Eye (tissue), 1 donor: ENCODE measurements around the gene HSF4.

Experiments
- DNase-seq: peaks from one replicate; pipeline ENCODE4 v3.0.0-alpha.2; 2015

HSF4 gene

GRCh38 chr16:67150833-67151396 is 13.6 kb upstream of the HSF4 start, which contains the start of gene B3GNT9:
Gene B3GNT9 (minus strand): TSS chr16:67150998. CDS start chr16:67150485, 513 bp downstream.
- peak; percentile 85 for DNase-seq

DNA sequence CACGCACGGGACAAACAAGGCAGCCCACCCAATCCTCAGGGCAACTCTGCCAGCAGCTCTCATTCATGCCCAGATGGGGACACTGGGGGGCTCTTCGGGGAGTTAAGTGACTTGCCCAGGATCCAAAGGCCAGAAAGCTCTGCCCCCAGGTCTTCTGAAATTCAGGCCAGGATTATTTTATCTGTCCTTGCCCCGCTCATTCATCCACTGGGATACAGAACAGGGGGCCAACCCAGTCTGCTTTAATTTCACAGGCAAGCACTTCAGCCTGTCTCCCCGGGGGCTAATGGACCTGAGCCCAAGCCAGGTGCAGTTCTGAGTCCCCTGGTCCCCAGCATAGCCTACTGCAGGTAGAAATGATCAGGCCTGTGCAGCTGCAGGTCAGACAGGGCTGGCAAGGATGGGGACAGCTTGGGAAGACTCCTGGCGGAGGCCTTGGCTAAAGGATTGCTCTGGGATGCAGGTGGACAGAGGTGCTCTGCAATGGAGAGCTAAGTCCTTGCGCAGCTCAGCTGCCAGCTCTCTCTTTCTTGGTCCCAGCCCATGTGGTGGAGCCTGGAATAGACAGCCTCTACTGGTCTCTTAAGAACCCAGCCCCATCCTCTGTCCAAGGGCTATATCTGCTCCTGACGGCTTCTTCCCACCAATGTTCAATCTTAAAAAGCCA is 13.0 kb upstream of the HSF4 start:
- no peak for DNase-seq

GRCh38 chr16:67154578-67155294 is 9.8 kb upstream of the HSF4 start:
- DNase-seq = peak; percentile 48

DNA sequence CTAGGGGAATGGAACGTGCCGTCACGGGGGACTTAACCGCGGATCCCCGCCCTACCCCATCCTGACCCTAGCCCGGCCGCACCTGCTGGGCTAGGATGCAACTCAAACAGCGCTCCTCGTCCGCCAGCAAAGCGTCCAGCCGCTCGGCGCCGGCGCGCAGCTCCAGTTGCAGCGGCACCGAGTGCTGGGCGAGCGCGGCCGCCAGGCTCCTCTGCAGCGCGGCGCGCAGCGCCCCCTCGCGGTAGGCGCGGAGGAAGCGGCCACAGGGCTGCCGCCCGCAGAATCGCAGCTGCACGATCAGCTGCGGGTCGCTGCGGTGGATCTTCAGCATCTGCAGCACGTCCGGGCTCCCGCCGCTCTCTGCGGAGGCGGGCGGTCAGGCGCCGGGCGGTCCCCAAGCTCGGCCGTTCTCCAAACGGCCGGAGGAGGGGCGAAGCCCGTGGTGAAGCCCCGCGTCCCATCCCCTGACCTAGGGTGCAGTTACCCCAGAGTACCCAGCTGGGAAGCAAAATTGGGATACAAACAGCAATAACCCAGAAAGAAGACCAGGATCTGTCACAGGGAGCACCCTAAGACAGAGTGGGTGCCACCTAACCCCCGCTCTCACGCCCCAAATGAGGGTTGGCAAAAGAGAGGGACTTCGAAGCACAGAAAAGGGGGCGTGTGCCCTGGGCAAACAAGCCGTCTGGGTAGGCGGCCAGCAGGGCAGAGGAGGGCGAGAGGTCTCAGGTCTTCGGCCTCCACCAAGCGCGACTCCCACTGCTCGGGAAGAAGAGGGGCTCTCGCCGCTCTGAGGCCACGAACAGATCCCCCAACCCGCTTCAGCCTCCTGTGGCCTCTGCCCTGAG is 9.0 kb upstream of the HSF4 start:
- DNase-seq = peak; percentile 93

- DNase-seq = no peak
Observed at GRCh38 chr16:67156143-67156844, 8.3 kb upstream of the HSF4 start.

GRCh38 chr16:67157106-67157748 is 7.3 kb upstream of the HSF4 start:
- DNase-seq = no peak

- no peak for DNase-seq
Observed at GRCh38 chr16:67157892-67158635, 6.5 kb upstream of the HSF4 start.

DNA sequence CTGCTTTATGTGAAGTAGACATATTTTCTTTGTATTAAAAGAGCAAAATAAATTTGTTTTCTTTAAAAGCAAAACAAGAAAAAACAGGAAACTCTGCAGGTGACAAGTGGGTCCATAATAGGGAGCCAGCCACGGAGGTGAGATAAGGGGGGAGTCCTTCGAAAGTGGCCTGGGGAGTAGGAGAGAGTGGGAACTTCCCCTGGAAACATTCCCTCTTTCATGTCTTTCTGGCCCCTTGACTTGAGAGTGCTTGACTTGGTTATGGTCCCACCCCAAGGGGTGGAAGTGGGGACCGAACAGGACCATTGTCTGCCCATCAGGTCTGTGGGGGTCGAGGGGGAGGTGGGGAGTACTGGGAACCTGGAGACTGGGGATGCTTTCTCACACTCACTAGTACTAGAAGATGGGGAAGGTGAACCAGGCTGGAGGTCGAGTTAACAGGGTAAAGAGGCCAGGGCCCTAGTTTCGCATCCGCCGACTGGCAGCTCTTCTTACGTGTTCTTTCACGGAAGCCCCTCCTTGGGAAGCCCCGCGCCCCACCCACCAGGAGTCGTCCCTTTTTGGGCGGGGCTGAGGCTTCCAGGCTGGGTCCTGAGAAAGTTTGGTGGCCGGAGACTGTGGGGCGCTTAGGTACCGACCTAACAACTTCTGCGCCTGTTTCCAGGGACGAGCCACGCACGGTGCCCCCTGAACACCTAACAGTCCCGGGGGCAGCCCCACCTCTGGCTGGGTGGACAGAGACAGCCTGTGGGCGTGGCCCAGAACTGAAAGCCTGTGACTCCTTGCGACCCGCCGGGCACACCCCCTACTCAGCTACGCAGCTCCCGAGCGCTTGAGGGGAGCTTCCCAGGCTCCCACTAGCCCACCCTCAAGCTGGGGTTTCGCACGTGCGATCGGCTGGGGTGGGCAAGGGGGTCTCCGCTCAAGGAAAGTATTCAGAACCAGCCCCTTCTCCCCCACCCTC is 5.6 kb upstream of the HSF4 start:
- peak; percentile 44 for DNase-seq

GRCh38 chr16:67161595-67162058 is 2.9 kb upstream of the HSF4 start:
- no peak for DNase-seq

DNA sequence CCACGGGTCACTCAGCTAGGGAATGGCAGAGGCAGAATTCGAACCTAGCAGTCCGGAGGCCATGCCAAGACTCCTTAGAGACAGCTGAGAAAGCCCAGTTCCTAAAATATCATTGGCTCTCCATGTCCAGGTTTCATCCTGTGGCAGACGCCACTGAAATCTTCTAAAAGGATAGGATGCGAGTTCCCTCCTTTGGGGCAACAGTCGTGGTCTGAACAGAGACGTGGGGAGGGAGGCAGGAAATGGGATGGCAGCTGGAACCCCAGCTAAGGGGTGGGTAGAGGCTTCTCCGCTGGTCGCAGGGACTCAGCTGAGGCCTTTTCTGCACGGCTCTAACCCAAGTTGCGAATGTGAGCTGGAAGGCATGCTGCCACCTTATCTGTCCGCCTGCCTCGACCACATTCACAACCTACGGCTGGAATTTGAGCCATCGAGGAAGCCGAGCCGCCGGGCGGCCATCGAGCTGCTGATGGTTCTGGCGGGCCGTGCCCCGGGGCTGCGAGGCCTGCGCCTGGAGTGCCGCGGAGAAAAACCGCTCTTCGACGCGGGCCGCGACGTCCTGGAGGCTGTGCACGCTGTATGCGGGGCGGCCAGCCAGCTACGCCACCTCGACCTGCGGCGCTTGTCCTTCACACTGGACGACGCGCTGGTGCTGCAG is 1.9 kb upstream of the HSF4 start:
- DNase-seq = no peak

DNA sequence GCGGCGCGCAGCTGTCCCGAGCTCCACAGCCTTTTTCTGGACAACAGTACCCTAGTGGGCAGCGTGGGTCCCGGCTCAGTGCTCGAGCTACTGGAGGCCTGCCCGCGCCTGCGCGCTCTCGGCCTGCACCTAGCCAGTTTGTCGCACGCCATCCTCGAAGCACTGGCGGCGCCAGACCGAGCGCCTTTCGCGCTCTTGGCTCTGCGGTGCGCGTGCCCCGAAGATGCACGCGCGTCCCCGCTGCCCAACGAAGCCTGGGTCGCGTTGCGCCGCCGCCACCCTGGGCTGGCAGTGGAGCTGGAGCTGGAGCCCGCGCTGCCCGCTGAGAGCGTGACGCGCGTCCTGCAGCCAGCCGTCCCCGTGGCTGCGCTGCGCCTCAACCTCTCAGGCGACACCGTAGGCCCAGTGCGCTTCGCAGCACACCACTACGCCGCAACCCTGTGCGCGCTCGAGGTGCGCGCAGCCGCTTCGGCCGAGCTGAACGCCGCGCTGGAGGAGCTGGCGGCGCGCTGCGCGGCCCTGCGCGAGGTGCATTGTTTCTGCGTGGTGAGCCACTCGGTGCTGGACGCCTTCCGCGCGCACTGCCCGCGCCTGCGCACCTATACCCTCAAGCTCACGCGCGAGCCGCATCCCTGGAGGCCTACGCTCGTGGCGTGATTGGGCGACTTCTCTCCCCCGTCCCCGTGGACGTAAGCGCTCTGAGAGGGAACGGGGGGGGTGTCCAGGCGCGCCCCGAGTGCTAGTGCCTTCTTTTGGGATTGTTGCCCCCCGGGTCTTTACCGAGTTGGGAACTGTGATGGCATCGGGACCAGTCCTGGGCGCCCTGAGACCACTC is 1.2 kb upstream of the HSF4 start:
- peak; percentile 80 for DNase-seq

- DNase-seq = no peak
Observed at GRCh38 chr16:67163999-67164558, 466 bp upstream of the HSF4 start.

DNA sequence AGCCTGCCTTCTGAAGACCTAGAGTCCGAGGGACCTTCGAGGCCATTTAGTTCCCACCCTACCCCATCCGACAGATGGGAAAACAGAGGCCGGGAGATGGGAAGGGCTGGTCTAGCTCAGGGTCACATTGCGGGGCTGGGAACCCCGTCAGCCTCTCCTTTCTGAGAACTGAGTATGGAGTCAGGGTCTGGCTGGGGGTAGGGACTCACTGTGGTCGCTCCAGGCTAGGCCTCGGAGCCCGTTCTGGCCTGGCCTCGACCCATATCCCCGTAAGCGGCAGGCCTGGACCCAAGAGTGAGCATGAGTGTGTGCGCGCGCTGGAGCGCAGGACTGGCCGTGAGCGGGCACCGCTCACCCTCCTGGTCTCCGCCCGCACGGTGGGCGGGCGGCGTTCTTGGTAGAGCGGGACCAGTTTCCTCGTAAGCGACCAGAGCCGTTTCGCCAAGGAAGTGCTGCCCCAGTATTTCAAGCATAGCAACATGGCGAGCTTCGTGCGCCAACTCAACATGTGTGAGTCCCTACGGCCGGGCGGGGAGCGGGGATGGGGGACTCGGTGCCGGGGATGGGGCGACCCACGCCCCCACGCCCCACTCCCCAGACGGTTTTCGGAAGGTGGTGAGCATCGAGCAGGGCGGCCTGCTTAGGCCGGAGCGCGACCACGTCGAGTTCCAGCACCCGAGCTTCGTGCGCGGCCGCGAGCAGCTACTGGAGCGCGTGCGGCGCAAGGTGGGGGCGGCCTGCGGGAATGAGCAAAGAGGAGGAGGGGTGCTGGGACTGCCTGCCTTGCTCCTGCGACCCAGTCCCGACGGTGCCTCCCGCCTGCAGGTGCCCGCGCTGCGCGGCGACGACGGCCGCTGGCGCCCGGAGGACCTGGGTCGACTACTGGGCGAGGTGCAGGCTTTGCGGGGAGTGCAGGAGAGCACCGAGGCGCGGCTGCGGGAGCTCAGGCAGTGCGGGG is 855 bp downstream of the HSF4 start:
- peak; percentile 60 for DNase-seq

DNA sequence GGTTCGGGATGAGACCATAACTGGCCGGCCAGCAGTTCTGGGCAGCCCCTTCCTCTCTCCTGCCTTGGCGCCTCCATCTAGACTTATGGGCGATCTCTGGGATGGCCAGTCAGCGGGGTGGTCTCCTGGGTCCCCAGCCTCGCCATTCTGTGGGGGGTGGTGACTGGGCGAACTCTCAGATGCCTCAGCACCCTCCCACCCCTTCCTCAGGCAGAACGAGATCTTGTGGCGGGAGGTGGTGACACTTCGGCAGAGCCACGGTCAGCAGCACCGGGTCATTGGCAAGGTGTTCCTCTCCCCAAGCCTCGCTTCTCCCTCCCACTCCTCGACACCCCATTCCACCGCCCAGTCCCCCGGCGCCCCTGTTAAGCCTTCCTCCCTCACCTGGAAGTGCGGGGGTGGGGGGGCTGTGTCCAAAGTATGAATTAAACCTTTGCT is 1.6 kb downstream of the HSF4 start:
- no peak for DNase-seq

- no peak for DNase-seq
Observed at GRCh38 chr16:67166598-67167168, 2.1 kb downstream of the HSF4 start.

- no peak for DNase-seq
Observed at GRCh38 chr16:67167588-67167987, 3.0 kb downstream of the HSF4 start.
